Head of caudate nucleus (tissue), 42 donors: ENCODE results near the gene GRIPAP1.

Source experiments
- DNase-seq, 42 donors: peaks; one replicate each; pipeline versions ENCODE4 v3.0.0 to v3.0.0-alpha.2; 2020 to 2021; ENCODE audit warnings: mixed read lengths in 7 of 42
- intact Hi-C: fragments of 100-400 bp; cut with DNase I; formaldehyde crosslinking; loops from one replicate; pipeline ENCODE4 v1.15.0; 2022

The GRIPAP1 gene

DNA sequence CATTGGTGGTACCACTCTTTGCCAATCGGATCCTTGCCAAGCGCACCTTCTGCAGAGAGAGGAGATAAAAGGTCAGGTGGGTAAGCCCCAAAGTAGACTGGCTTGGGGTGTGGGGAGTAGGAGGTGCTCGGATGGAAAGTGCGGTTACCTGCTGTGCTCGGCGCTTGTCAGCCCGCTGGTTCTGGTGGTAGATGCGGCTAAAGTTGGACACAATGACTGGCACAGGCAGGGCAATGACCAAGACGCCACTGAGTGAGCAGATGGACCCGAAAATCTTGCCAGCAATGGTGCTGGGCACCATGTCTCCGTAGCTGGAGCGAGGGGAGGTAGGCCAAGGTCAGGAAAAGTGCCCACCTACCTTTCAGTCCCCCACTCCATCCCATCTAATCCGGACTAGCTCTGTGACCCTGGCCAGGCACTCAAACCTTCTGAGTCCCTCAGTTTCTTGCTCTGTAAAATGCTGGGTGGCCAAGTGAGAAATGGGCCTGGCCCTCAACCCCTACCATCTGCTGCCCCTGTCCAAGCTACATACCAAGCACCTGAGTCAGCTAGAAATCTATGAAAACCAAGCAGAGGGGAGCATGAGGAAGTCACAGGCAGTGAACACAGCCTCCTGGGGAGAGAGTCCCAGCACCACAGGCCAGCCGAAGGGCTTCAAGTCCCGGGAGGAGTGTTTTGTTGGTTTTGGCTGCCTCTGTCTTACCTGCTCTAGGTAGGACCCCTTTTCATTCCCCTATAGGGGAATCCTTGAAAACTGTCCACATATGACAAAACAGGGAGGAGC, 35.1 kb downstream of the GRIPAP1 start:
- no peak for DNase-seq
- intact Hi-C loops = no loop called here

DNA sequence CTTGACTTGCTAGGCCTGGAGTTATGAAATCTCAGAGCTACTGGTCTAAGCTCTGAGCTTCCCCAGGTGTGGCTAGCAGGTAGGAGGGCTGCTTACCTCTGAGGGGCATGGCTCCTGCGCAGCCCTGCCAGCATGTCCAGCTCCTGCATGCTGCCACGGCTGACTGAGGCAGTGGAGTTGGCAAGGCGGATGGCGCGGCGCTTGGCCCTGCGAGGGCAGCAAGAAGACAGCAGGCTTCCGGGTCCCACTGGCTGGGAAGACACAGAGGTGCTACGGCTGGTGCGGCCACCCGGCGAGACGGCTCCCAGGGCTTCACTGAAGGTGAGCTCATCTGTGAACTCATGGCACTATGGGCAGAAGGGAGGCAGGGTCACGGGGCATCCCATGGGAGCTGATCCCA, 36.1 kb downstream of the GRIPAP1 start:
- intact Hi-C loops = no loop called here
- DNase-seq = no peak

DNA sequence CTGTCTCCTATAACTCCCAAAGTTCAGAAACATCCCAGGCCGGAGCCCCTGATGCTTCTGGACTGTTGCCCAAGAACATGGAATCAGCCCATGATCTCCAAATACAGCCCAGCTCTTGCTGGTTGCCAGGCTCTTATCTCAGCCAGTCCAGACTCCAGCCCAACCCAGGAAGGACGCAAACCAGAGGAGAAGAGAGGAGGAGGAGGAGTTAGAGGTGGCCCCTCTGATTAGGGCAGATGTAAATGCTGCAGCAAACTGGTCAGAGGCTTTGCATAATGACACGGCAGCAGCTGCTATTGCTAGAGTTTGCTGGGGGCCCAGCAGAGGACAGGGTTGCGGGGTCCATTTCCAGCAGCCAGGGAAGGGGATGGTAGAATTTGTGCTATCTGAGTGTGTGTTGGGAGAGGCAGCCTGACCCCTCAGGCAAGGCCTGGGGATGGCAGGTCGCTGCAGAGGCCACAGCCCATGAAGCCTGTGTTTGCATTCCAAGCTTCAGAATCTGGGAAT, 40.4 kb downstream of the GRIPAP1 start:
- intact Hi-C loops = no loop called here
- DNase-seq = no peak

DNA sequence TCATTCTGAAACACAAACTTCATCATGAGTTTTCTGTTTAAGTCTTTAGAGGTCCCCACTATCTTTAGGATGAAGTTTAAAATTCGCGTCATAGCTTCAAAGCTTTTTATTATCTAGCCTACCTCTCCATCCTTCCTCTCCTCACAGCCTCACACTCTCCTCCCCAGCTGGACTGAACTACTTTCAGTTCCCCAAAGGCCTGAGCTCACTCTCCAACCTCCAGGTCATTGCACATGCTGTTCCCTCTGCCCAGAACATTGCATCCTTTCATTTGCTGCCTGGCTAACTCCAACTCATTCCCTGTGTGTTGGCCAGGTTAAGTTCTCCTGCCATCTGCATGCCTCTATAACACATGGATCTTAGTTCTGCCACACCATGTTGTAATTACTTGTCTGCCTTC, 41.8 kb downstream of the GRIPAP1 start:
- intact Hi-C loops = no loop called here
- DNase-seq = peak in 4 of 42 donors; percentile 12 to 45 (median 24)

DNA sequence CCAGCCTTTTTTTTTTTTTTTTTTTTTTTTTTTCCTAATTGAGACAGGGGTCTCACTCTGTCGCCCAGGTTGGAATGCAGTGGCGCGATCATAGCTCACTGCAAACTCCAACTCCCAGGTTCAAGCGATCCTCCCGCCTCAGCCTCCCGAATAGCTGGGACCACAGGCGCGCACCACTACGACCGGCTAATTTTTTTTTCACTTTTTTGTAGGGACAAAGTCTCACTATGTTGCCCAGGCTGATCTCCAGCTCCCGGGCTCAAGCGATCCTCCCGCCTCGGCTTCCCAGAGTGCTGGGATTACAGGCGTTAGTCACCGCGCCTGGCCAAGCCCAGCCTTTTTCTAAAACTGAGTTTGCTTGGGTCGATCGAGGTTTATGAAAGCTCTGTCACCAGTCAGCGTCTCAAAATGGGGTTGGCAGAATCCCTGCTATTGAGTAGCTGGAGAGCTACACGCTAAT, 43.4 kb downstream of the GRIPAP1 start:
- intact Hi-C loops = loop anchor here (5.0 kb wide), 1 partner anchor 84 kb away; the partner anchor contains the start of gene TFE3
- DNase-seq = peak in 21 of 42 donors; percentile 2 to 52 (median 19)

DNA sequence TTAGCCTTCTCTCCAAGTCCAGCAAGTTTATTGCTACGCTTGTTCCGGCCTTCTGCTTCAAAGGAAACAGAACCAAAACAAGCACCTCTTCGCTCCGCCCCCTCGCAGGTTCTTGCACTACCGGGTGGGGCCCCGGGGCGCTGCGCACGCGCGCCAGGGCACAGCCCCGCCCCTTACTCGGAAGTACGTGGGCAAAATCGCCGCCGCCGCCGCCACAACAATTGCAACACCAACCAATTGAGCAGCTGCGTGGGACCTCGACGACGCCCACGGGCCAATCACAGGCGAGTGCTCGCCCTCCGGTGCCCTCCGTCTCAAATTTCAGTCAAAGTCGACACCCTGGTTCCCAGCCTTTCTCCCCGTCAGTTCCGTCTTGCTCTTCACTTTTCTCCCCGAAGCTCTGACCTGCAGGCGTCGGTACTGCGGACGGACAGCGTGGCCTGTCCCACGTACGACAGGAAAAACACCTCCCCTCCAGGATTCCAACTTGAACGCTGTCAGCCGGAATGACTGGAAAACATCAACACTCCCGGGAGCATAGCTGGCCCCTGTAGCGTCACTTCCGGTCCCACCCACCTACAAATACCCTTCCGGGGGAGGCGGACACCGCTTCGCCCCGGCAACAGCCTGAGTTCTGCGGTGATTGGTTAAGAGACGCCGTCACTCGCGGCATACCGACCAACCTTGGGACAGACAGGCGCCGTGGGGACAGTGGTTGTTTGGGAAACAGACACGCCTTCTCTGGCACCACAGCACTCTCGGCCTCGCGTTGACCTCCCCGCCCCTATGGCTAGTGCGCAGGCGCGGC, 44.0 kb downstream of the GRIPAP1 start:
- intact Hi-C loops = loop anchor here (5.0 kb wide), 1 partner anchor 84 kb away; the partner anchor contains the start of gene TFE3
- peak; percentile 89 to 98 (median 96) for DNase-seq

DNA sequence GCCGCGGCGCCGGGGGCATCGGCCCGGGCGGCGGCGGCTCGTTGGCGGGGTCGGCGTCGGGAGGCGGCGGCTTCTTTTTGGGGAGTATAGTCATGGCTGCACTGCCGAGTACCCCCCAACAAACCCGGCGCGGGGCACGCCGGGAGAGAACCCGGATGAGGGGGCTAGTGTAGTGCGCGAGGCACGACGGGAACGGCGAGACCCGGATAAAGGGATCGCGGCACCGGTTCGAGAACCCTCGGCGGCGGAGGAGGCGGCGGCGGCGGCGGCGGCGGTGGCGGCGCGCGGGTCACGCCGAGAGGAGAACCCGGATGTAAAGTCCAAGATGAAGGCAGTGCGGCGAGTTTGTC, 44.6 kb downstream of the GRIPAP1 start, which contains the start of gene OTUD5:
TSS of gene OTUD5 (minus strand) at position 131 of the 350 bp plus-strand sequence. CDS start at position 94, 37 bp downstream.
- intact Hi-C loops = loop anchor here (5.0 kb wide), 1 partner anchor 85 kb away; the partner anchor contains the start of gene TFE3
- peak; percentile 35 to 88 (median 74) for DNase-seq

DNA sequence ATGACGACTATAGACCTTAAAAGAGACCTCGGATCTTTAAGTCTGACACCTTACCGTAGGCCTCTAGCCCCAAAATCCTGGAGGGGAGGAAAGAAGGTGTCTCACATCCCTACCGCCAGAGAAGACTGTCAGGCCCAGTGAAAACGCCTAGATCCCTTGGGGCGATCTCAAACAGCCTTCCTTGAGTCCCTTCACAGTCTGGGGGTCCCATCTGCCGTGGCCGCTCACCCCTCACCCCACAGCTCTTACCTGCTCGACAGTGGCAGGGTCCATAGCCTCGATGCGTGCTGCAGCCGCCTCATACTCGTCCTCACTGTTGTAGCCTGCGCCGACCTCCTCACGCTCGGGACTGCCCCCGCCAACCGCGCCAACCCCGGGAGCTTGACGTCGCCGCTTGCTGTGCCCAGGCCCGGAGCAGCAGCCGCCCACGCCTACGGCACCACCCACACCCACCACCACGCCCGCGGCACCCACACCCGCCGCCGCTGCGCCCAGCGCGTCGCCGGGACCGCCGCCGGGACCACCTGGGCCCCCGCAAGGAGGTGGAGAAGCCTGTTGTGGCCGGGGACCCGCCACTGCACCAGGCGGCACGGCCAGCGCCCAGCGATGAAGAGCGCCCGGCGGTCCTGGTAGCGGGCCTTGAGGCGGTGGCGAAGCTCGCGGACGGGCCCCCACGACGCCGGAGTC, 45.2 kb downstream of the GRIPAP1 start:
- intact Hi-C loops = loop anchor here (5.0 kb wide), 1 partner anchor 85 kb away; the partner anchor contains the start of gene TFE3
- peak in 6 of 42 donors; percentile 4 to 41 (median 15) for DNase-seq

DNA sequence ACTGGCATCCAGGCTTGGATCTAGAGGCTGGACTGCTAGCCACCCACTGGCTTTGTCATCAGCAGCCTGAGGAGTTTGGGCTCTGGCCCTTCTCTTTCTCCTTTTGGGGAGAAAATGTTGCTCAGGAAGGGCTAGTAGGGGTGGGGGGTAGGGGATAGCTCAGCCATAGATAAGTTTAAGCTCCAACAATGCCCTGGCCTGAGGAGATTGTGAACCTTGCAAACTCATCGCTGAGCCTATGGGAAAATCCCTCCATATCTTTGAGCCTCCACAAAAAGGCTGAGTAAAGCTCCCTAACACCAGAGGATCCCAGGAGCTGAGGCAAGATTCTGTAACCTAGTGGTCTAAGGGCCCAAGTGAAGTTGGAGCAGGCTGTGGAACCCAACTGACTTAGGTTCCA, 53.5 kb downstream of the GRIPAP1 start:
- intact Hi-C loops = no loop called here
- no peak for DNase-seq

DNA sequence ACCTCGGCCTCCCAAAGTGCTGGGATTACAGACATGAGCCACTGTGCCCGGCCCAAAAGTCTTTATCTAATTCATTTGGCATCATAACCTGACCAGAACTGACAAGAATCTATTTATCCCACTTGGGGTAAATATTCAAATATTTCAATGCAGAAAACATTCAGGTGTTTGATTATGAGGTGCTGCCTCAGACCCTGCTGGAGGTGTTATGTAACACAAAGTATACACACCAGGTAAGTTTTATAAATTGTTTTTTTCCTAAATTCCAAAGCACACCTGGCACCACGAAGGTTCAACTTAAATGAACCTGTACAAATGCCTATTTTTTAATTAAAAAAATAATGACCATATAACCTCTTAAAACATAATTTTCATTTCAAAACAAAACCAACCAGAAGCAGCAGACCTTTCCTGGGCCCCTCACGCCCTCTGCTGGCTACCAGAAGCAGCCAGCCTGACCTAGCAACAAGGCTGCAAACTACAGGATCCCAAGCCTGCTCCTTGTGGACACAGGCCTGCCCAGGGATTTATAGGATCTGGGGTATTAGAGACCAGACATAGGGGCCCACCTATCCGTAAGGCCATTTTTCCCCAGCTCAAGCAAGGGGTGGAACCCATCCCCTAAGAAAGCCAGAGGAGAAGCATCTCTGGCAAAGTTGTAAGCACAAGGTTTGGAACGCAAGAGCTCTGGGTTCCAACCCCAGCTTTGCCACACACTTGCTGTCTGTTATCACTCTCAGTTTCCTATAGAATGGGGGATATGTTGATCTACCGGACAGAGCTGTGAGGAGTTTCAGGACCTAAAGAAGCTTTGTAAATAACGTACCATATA, 56.3 kb downstream of the GRIPAP1 start:
- intact Hi-C loops = no loop called here
- peak; percentile 4 to 70 (median 48) for DNase-seq

DNA sequence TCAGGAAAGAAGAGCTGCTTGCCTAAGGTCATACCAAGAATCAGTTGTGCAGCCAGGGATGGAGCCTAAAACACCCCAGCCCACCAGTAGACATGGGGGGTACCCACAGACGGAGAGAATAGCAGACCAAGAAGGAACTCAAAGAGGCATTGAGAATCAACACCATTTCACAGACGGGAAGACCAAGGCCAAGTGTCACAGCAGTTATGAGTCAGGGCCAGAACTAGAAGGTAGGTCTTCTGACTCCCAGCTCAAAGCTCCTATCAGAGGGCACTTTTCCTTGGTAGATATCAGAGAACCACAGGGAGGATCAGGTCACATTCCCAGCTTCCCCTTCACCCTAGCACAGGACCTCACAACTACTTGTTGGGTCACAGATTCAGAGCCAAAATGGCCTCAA, 59.2 kb downstream of the GRIPAP1 start:
- DNase-seq = no peak
- intact Hi-C loops = no loop called here

DNA sequence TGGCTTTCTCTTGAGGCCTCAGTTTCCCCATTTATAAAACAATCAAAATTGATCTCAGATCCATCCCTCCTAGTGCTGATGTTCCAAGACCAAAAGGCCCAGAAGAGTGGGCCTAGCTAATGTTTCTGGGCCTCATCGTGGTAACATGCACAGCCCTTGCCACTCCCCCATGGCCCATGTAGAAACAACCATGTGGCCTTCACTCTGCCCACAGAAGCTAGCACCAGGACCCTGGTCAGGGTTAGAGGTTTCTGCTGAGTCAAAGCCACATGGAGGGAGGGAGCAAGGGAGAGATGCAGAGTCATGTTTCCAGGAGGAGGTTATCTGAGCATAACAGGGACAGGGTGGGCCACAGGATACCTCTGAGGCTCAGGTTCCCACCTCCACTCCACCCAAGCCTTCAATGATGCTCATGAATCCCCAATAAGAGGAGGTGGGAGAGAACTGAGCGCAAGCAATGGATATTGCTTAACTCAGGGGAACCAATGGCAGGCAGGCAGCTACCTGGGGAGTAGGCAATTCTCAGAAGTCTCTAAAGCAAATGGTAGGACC, 61.6 kb downstream of the GRIPAP1 start:
- intact Hi-C loops = no loop called here
- DNase-seq = no peak

DNA sequence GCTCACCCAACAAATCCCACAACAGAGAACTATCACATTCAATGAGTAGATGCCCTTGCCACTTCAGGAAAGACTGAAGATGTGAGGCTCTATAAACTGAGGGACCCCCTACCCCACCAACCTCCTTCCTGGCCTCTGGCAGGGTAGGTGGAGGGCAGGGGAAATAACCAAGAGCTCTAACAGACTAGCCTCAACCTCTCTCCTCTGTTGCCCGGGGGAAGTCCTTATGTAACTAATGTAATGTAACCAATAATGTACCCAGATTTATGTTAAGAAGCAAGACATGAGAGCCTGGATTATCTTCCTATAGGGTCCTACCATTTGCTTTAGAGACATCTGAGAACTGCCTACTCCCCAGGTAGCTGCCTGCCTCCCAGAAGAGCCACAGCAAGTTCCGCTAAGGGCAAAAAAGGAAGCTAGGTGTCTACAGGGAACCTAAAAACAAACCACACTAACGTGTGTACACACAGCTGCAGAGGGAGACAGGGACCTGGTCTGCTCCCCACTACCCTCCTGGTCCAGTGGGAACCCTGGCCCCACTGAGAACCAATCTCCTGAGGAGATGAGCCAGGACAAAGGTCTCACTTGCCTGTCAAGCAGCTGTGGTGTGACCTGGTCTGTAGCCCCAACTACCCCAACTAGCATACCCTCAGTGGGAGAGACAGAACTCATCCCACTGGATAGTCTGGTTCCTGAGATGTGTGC, 62.4 kb downstream of the GRIPAP1 start:
- no peak for DNase-seq
- intact Hi-C loops = no loop called here

DNA sequence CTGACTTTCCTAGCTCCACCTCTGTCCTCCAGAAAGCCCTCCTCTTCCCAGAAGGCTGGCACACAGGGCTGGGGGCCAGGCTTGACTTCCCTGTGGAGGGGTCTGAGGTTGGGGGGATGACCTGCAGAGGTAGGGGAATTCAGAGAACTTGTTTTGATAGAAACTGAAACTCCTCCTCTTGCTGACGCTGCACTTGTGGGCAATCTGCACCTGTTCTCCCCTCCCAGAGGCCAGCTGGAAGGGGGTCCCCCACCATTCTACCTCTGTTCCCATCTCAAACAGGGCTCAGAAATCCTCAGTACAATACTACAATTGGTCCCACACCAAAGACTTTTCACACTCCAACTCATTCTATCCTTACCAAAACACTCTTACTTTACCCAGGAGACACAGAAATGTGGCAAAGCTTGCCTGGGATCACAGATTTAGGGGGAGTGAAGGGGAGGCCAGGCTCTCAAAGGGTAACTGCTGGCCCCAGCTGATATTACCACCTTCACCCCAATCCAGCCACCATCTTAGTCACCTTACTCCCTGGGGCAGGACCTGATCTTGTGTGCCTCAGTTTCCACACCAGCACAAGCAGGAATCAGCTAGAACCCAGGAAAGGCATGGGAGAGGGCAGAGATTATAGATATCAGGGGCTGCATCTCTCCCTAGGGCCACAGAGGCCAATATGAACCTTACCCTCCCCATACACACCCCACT, 63.2 kb downstream of the GRIPAP1 start:
- DNase-seq = no peak
- intact Hi-C loops = no loop called here

DNA sequence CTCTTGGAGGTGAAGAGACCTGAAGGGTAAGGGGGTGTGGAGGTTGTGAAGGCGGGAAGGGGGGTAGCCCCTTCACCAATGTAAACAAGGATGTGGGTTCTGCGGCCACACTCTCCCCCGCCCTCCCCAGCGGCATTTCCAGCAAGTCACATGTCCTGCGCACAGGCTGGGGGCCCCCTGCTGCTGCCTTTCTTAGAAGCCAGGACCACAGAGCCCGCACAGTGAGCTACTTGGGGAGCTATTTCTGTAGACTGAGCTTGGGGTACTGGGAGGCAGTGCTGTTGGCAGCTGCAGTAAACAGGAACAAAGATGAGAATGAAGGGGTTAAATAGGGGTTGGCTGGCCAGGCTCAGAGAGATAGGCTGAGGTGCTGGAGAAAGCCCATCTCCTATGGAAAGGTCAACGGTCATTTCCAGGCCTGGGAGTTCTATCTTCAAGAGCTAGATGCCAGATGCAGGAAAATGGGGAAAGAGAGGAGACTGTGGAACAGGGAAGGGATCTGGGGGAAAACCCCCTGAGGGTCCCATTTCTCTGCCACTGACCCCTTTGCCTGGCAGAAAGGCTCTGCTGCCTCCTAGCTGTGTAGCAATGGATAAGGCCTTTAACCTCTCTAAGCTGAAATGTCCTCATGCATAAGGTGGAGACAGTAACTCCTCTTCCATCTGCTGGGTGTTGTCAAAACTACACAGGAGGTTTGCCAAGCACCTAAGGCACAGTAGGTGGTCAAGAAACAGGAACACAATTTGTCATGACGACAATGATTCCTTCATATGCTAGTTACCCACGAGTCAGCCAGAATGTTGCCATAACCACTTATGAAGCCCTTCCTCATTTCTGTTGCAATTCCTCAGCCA, 64.8 kb downstream of the GRIPAP1 start:
- intact Hi-C loops = no loop called here
- peak in 9 of 42 donors; percentile 17 to 44 (median 30) for DNase-seq
